Ectodermal cell (in vitro differentiated cells): Measurements from ENCODE around the gene OR10A2.
"Not testable (repeated sequence)": the region's sequence is repeated elsewhere in the genome, so short reads cannot be mapped to it uniquely, and the experiment has no call there.

Experiments
- H3K27ac ChIP-seq: 2 replicates; pipeline ENCODE4 v1.7.0; 2013; ENCODE audit warnings: mild to moderate bottlenecking, low read depth, low read length; ENCODE audit not compliant: insufficient read depth, poor library complexity, severe bottlenecking
- H3K27me3 ChIP-seq: 2 replicates; pipeline ENCODE4 v1.7.0; 2013; ENCODE audit warnings: mild to moderate bottlenecking, low read length; ENCODE audit not compliant: insufficient read depth, control insufficient read depth, poor library complexity, severe bottlenecking
- H3K36me3 ChIP-seq: one replicate; pipeline ENCODE4 v1.7.0; 2013; ENCODE audit warnings: low read length; ENCODE audit not compliant: control insufficient read depth, insufficient read depth
- H3K4me1 ChIP-seq: one replicate; pipeline ENCODE4 v1.7.0; 2013; ENCODE audit warnings: low read length; ENCODE audit not compliant: control insufficient read depth, insufficient read depth
- H3K4me3 ChIP-seq: 2 replicates; pipeline ENCODE4 v1.7.0; 2013; ENCODE audit warnings: low read depth, low read length, control low read depth; ENCODE audit not compliant: insufficient read depth
- H3K9me3 ChIP-seq: 2 replicates; pipeline ENCODE4 v1.7.0; 2013; ENCODE audit warnings: mild to moderate bottlenecking, low read length, moderate library complexity; ENCODE audit not compliant: control insufficient read depth
- WGBS, 2 experiments: methylation state at CpG; one replicate each; pipeline ENCODE4 v1.1.7; 2013; ENCODE audit warnings: missing lambda C conversion rate in 2 of 2; 5-methylcytosine and 5-hydroxymethylcytosine counted together

Gene OR10A2

DNA sequence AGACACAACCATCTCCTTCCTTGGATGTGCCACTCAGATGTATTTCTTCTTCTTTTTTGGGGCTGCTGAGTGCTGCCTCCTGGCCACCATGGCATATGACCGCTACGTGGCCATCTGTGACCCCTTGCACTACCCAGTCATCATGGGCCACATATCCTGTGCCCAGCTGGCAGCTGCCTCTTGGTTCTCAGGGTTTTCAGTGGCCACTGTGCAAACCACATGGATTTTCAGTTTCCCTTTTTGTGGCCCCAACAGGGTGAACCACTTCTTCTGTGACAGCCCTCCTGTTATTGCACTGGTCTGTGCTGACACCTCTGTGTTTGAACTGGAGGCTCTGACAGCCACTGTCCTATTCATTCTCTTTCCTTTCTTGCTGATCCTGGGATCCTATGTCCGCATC lies 14.1 kb downstream of the OR10A2 start:
- WGBS, 2 experiments = 94 to 96% methylated on average over 3 of the region's 3 CpGs
- H3K27me3 ChIP-seq = no peaks in the 10 kb centered on the region
- H3K4me3 ChIP-seq = no peak overlapping the region
- H3K36me3 ChIP-seq = no peaks in the 10 kb centered on the region
- no peak overlapping the region for H3K27ac ChIP-seq
- H3K4me1 ChIP-seq = no peaks in the 10 kb centered on the region
- H3K9me3 ChIP-seq = no peaks in the 10 kb centered on the region

DNA sequence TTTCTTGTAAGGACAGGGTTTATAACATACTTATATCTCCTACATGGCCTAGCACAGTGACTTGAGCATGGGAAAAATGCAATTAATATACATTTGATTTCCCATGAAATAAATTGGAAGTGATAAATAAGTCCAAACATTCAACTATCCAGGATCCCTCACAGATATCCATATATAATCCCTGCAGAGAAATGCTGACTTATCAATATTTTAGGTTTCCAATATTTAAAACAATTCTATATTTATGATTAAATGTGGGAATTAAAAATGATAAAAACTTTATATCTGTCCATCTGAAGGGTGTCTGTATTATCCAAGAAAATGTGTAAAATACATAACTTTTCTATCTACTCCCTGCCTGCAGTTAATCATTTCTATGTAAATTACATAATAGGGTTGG lies 19.9 kb downstream of the OR10A2 start:
- no peaks in the 10 kb centered on the region for H3K36me3 ChIP-seq
- no peaks in the 10 kb centered on the region for H3K27me3 ChIP-seq
- no peaks in the 10 kb centered on the region for H3K4me1 ChIP-seq
- H3K27ac ChIP-seq = no peak overlapping the region
- H3K9me3 ChIP-seq = no peaks in the 10 kb centered on the region
- H3K4me3 ChIP-seq = no peak overlapping the region

DNA sequence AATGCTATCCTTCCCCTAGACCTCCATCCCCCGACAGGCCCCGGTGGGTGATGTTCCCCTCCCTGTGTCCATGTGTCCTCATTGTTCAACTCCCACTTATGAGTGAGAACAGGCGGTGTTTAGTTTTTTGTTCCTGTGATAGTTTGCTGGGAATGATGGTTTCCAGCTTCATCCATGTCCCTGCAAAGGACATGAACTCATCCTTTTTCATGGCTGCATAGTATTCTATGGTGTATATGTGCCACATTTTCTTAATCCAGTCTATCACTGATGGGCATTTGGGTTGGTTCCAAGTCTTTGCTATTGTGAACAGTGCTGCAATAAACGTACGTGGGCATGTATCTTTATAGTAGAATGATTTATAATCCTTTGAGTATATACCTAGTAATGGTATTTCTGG lies 24.9 kb downstream of the OR10A2 start:
- not testable (repeated sequence) for H3K36me3 ChIP-seq, H3K27ac ChIP-seq, H3K27me3 ChIP-seq, H3K4me1 ChIP-seq, H3K4me3 ChIP-seq, H3K9me3 ChIP-seq
- 91 to 93% methylated on average over 4 to 5 of the region's 5 CpGs for WGBS, 2 experiments

DNA sequence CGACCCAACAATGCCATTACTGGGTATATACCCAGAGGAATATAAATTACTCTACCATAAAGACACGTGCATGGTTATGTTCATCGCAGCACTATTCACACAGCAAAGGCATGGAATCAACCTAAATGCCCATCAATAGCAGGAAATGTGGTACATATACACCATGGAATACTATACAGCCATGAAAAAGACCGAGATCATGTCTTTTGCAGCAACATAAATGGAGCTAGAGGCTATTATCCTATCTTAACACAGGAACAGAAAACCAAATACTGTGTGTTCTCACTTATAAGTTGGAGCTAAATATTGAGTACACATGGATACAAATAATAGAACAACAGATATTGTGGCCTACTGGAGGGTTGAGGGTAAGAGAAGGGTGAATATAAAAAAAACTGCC lies 26.0 kb downstream of the OR10A2 start:
- no peaks in the 10 kb centered on the region for H3K36me3 ChIP-seq
- H3K4me1 ChIP-seq = no peaks in the 10 kb centered on the region
- no peaks in the 10 kb centered on the region for H3K27me3 ChIP-seq
- H3K4me3 ChIP-seq = no peak overlapping the region
- 91% methylated on average over 4 of the region's 4 CpGs for WGBS, 2 experiments
- no peak overlapping the region for H3K27ac ChIP-seq
- no peaks in the 10 kb centered on the region for H3K9me3 ChIP-seq

DNA sequence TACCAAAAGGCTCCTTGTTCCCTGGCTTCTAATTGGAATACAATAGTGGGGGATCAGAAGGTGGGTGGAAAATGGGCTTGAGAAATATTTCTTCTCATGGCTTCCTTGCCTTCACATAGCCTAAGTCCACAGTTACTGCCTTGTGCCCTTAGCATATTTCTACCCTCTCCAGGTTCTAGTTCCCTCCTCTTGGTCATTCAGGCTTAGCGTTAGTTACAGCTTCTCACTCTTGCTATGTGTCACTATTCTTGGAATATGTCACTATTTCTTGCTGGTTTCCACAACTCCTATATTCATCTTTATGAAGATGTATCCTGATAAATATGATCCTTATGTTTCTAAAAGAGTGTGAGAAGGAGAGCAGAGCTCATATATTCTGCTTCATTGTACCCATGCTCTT lies 27.0 kb downstream of the OR10A2 start:
- Histone ChIP-seq H3K4me3 (no peak overlapping the region), H3K27me3 (no peaks in the 10 kb centered on the region), H3K4me1 (no peaks in the 10 kb centered on the region), H3K9me3 (no peaks in the 10 kb centered on the region), H3K36me3 (no peaks in the 10 kb centered on the region), H3K27ac (no peak overlapping the region)
- 81 to 86% methylated on average over 1 of the region's 1 CpG for WGBS, 2 experiments

DNA sequence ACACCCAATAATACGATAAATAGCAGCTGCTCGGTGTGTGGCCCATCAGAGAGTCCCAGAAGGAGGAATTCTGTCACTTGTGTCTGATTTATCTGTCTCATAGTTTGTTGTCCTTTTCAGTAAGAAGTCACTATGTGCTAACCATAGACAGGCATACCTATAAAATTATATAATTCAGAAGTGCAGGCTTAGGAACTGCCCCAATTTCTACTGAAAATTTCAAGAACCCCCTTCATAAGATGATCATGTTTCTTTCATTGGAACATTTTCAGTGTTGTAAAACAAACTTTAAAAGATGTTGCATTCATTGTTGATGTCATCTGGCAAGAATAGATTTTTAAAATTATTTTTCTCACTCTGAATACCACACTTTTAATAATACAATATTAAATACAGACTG lies 29.5 kb downstream of the OR10A2 start, which contains the start of gene OR2D2:
TSS of gene OR2D2 (minus strand) at position 101 of the 400 bp plus-strand sequence. CDS start at position 101, 0 bp downstream.
- Histone ChIP-seq H3K36me3 (no peaks in the 10 kb centered on the region), H3K27ac (no peak within 1 kb of the TSS), H3K9me3 (no peaks in the 10 kb centered on the region), H3K4me1 (no peaks in the 10 kb centered on the region), H3K4me3 (no peak within 1 kb of the TSS), H3K27me3 (no peaks in the 10 kb centered on the region)
- WGBS, 2 experiments = 94 to 100% methylated on average over 2 of the region's 2 CpGs

DNA sequence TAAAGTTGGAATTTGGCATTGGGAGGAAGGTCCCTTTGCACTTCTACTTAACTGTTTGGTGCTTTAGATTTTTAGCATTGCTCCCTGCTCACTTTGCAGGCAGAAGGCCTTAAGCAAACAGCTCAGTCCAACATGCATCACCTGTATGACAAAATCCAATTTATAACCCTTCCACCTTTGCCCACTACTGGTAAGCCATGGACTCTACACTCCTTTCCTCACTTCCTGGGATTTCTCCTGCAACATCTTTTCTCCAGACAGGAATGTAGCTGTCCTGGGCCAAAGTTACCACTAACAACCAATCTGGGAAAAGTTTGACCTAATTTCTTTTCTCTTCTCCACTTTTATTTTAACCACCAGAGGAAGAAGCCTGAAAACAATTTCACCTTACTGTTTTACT lies 31.2 kb downstream of the OR10A2 start:
- H3K9me3 ChIP-seq = no peaks in the 10 kb centered on the region
- no peaks in the 10 kb centered on the region for H3K36me3 ChIP-seq

DNA sequence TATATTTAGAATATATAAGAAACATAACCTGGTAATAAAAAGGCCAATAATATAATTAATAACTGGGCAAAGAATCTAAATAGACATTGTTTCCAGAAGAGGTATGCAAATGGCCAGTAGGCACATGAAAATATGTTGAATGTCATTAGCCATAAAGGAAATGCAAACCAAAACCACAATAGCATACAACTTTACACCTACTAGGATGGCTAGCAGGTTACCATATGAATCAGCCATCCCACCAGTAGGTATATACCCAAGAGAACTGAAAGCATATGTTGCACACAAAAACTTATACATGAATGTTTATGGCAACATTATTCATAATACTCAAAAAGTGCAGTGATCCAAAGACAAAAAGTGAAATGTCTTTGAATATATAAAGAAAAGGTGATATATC lies 32.2 kb downstream of the OR10A2 start:
- Histone ChIP-seq H3K9me3 (no peaks in the 10 kb centered on the region), H3K4me1 (no peaks in the 10 kb centered on the region)

More for the DNA sequence above, 31.2 kb downstream of the OR10A2 start:
- H3K4me1 ChIP-seq = no peaks in the 10 kb centered on the region
- H3K4me3 ChIP-seq = no peak overlapping the region
- no peak overlapping the region for H3K27ac ChIP-seq
- H3K27me3 ChIP-seq = no peaks in the 10 kb centered on the region

DNA sequence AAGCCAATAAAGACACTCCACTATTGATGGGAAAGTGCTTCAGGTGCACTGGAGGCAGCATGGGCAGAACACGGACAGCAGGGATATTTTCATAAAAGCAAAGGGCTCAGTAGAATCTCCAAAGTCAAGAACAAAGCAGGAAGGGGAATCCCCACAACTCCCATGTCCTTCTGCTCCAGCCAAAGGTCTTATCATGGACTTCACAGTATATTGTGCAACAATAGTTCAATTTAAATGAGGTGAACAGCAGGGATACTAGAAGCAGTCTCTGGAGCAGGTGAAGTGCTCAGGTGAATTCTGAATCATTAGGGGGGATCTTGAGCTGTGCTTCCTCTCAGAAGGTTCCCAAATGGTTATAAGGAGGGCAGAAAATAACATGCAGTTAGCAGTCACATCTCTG lies 36.1 kb downstream of the OR10A2 start:
- Histone ChIP-seq H3K27ac (no peak overlapping the region), H3K4me1 (no peaks in the 10 kb centered on the region), H3K36me3 (no peaks in the 10 kb centered on the region), H3K4me3 (no peak overlapping the region), H3K27me3 (no peaks in the 10 kb centered on the region), H3K9me3 (no peaks in the 10 kb centered on the region)
- 91% methylated on average over 1 of the region's 1 CpG for WGBS, 2 experiments

More for the DNA sequence above, 32.2 kb downstream of the OR10A2 start:
- Histone ChIP-seq H3K27ac (no peak overlapping the region), H3K4me3 (no peak overlapping the region), H3K27me3 (no peaks in the 10 kb centered on the region), H3K36me3 (no peaks in the 10 kb centered on the region)

DNA sequence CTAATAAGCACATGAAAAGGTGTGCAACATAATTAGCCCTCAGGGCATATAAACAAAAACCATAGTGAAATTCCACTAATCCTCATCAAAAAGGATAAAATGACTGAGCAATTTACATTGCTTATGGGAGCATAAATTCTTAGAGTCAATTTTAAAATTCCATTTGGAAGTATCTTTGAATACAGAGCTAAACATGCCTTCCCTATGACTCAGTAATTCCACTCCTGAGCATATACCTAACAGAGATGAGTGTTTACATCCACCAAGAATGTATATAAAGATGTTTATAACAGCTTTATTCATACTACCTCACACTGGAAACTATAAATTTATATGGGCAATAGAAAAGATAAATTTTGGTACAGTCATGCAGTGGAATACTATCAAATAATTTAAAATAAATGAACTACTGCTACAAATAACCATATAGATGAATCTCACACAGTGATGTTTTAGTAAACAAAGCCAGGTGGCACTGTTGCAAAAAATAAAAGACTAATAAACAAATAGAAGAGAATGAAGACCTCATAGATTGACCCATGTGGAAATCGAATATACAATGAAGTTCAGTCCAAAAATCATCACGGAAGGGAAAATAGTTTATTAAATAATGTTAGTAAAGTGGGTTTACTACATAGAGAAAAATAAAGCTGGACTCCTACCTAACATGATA lies 37.6 kb downstream of the OR10A2 start:
- no peak overlapping the region for H3K4me3 ChIP-seq
- 79 to 92% methylated on average over 2 of the region's 2 CpGs for WGBS, 2 experiments

DNA sequence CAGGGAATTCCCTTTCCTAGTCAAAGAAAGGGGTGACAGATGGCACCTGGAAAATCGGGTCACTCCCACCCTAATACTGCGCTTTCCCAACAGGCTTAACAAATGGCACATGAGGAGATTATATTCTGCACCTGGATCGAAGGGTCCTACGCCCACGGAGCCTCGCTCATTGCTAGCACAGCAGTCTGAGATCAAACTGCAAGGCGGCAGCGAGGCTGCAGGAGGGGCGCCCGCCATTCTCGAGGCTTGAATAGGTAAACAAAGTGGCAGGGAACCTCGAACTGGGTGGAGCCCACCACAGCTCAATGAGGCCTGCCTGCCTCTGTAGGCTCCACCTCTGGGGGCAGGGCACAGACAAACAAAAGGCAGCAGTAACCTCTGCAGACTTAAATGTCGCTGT lies 41.9 kb downstream of the OR10A2 start:
- 88 to 89% methylated on average over 13 of the region's 13 CpGs for WGBS, 2 experiments
- H3K9me3 ChIP-seq, H3K27ac ChIP-seq, H3K27me3 ChIP-seq, H3K4me1 ChIP-seq, H3K36me3 ChIP-seq, H3K4me3 ChIP-seq: not testable (repeated sequence)

More for the DNA sequence above, 37.6 kb downstream of the OR10A2 start:
- Histone ChIP-seq H3K4me1 (no peaks in the 10 kb centered on the region), H3K27ac (no peak overlapping the region), H3K27me3 (no peaks in the 10 kb centered on the region), H3K36me3 (no peaks in the 10 kb centered on the region), H3K9me3 (no peaks in the 10 kb centered on the region)
